GM23338 (cell line): ENCODE results near the gene NME3.

Source experiments
- CTCF ChIP-seq, 2 experiments: fragments of 200-600 bp in 1 of 2; sonication (generic) in 1 of 2; conservative IDR thresholded peaks; 2 replicates each; pipeline versions ENCODE4 v1.5.1 to v1.6.1; 2016 to 2017; ENCODE audit warnings: antibody characterized with exemption in 2 of 2, low read depth in 2 of 2, mild to moderate bottlenecking in 2 of 2, moderate library complexity in 1 of 2
- TF ChIP-seq, protein P1 (sequence below): IDR thresholded peaks from 2 replicates; pipeline ENCODE4 v1.6.1; 2016; ENCODE audit warnings: antibody characterized with exemption

GRCh38 chr16:1800701-1801100, 29.4 kb upstream of the NME3 start:
- no peak for TF ChIP-seq CTCF (conservative IDR thresholded peaks at IDR 0.05; ENCODE audit: low read depth in 2 of 2)
- TF ChIP-seq, protein P1, sequence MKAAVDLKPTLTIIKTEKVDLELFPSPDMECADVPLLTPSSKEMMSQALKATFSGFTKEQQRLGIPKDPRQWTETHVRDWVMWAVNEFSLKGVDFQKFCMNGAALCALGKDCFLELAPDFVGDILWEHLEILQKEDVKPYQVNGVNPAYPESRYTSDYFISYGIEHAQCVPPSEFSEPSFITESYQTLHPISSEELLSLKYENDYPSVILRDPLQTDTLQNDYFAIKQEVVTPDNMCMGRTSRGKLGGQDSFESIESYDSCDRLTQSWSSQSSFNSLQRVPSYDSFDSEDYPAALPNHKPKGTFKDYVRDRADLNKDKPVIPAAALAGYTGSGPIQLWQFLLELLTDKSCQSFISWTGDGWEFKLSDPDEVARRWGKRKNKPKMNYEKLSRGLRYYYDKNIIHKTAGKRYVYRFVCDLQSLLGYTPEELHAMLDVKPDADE, result no peak
